Measurements from ENCODE around the gene MYO9A. TPM values are rescaled to one million over a fixed set of nuclear protein-coding genes. Genes with fewer than 3 reads are reported as not detected.
"Not testable (repeated sequence)": the region's sequence is repeated elsewhere in the genome, so short reads cannot be mapped to it uniquely, and the experiment has no call there.

MYO9A gene
- polyA plus RNA-seq, 2 donors: 2.6 to 4.3 TPM

- H3K27me3 ChIP-seq (ENCODE audit: control insufficient read depth in 1 of 2, insufficient read depth in 2 of 2, low read length in 2 of 2): no peaks in the 10 kb centered on the region
- no peaks in the 10 kb centered on the region for H3K36me3 ChIP-seq (ENCODE audit: control insufficient read depth in 2 of 2, insufficient read depth in 2 of 2, low read length in 1 of 2)
- H3K27ac ChIP-seq (ENCODE audit: low read depth in 2 of 2, low read length in 1 of 2): no peak overlapping the region
- no peak overlapping the region for H3K4me3 ChIP-seq (ENCODE audit: low read depth in 1 of 2, low read length in 2 of 2)
- H3K9me3 ChIP-seq (ENCODE audit: control insufficient read depth in 2 of 2, insufficient read depth in 1 of 2, low read depth in 1 of 2, low read length in 1 of 2): no peaks in the 10 kb centered on the region
- 97 to 100% methylated on average over 1 of the region's 1 CpG for WGBS, 2 donors
- H3K4me1 ChIP-seq (ENCODE audit: control insufficient read depth in 2 of 2, insufficient read depth in 2 of 2, low read length in 1 of 2): no peaks in the 10 kb centered on the region
Measured at GRCh38 chr15:71883447-71883846, 234.5 kb downstream of the MYO9A start.

GRCh38 chr15:71880276-71880675 is 237.7 kb downstream of the MYO9A start:
- Histone ChIP-seq H3K4me3 (ENCODE audit: low read depth in 1 of 2, low read length in 2 of 2) (no peak overlapping the region), H3K27me3 (ENCODE audit: control insufficient read depth in 1 of 2, insufficient read depth in 2 of 2, low read length in 2 of 2) (no peaks in the 10 kb centered on the region), H3K9me3 (ENCODE audit: control insufficient read depth in 2 of 2, insufficient read depth in 1 of 2, low read depth in 1 of 2, low read length in 1 of 2) (no peaks in the 10 kb centered on the region), H3K27ac (ENCODE audit: low read depth in 2 of 2, low read length in 1 of 2) (no peak overlapping the region), H3K36me3 (ENCODE audit: control insufficient read depth in 2 of 2, insufficient read depth in 2 of 2, low read length in 1 of 2) (no peaks in the 10 kb centered on the region), H3K4me1 (ENCODE audit: control insufficient read depth in 2 of 2, insufficient read depth in 2 of 2, low read length in 1 of 2) (no peaks in the 10 kb centered on the region)
- 85 to 86% methylated on average over 6 of the region's 6 CpGs for WGBS, 2 donors

GRCh38 chr15:71874245-71874644 is 243.7 kb downstream of the MYO9A start:
- Histone ChIP-seq H3K4me1 (ENCODE audit: control insufficient read depth in 2 of 2, insufficient read depth in 2 of 2, low read length in 1 of 2) (no peaks in the 10 kb centered on the region), H3K4me3 (ENCODE audit: low read depth in 1 of 2, low read length in 2 of 2) (no peak overlapping the region), H3K9me3 (ENCODE audit: control insufficient read depth in 2 of 2, insufficient read depth in 1 of 2, low read depth in 1 of 2, low read length in 1 of 2) (no peaks in the 10 kb centered on the region), H3K27ac (ENCODE audit: low read depth in 2 of 2, low read length in 1 of 2) (no peak overlapping the region), H3K36me3 (ENCODE audit: control insufficient read depth in 2 of 2, insufficient read depth in 2 of 2, low read length in 1 of 2) (no peaks in the 10 kb centered on the region), H3K27me3 (ENCODE audit: control insufficient read depth in 1 of 2, insufficient read depth in 2 of 2, low read length in 2 of 2) (no peaks in the 10 kb centered on the region)
- 92 to 95% methylated on average over 3 of the region's 3 CpGs for WGBS, 2 donors

- not testable (repeated sequence) for H3K27ac ChIP-seq (ENCODE audit: low read depth in 2 of 2, low read length in 1 of 2); H3K9me3 ChIP-seq (ENCODE audit: control insufficient read depth in 2 of 2, insufficient read depth in 1 of 2, low read depth in 1 of 2, low read length in 1 of 2); H3K4me1 ChIP-seq (ENCODE audit: control insufficient read depth in 2 of 2, insufficient read depth in 2 of 2, low read length in 1 of 2); H3K36me3 ChIP-seq (ENCODE audit: control insufficient read depth in 2 of 2, insufficient read depth in 2 of 2, low read length in 1 of 2); H3K27me3 ChIP-seq (ENCODE audit: control insufficient read depth in 1 of 2, insufficient read depth in 2 of 2, low read length in 2 of 2); H3K4me3 ChIP-seq (ENCODE audit: low read depth in 1 of 2, low read length in 2 of 2)
- 94 to 95% methylated on average over 4 of the region's 4 CpGs for WGBS, 2 donors
Measured at GRCh38 chr15:71858232-71858631, 259.7 kb downstream of the MYO9A start.

- H3K36me3 ChIP-seq (ENCODE audit: control insufficient read depth in 2 of 2, insufficient read depth in 2 of 2, low read length in 1 of 2): peaks cover 3 to 5% of the 10 kb centered on the region in 2 donors
- no peaks in the 10 kb centered on the region for H3K27me3 ChIP-seq (ENCODE audit: control insufficient read depth in 1 of 2, insufficient read depth in 2 of 2, low read length in 2 of 2)
- H3K4me1 ChIP-seq (ENCODE audit: control insufficient read depth in 2 of 2, insufficient read depth in 2 of 2, low read length in 1 of 2): no peaks in the 10 kb centered on the region
- H3K9me3 ChIP-seq (ENCODE audit: control insufficient read depth in 2 of 2, insufficient read depth in 1 of 2, low read depth in 1 of 2, low read length in 1 of 2): no peaks in the 10 kb centered on the region
- no peak overlapping the region for H3K27ac ChIP-seq (ENCODE audit: low read depth in 2 of 2, low read length in 1 of 2)
- 90 to 92% methylated on average over 1 of the region's 1 CpG for WGBS, 2 donors
- no peak overlapping the region for H3K4me3 ChIP-seq (ENCODE audit: low read depth in 1 of 2, low read length in 2 of 2)
Measured at GRCh38 chr15:71853543-71853942, 264.4 kb downstream of the MYO9A start.

- Histone ChIP-seq H3K4me3 (ENCODE audit: low read depth in 1 of 2, low read length in 2 of 2) (no peak overlapping the region), H3K4me1 (ENCODE audit: control insufficient read depth in 2 of 2, insufficient read depth in 2 of 2, low read length in 1 of 2) (no peaks in the 10 kb centered on the region), H3K36me3 (ENCODE audit: control insufficient read depth in 2 of 2, insufficient read depth in 2 of 2, low read length in 1 of 2) (peaks cover 4 to 6% of the 10 kb centered on the region in 2 donors), H3K27me3 (ENCODE audit: control insufficient read depth in 1 of 2, insufficient read depth in 2 of 2, low read length in 2 of 2) (no peaks in the 10 kb centered on the region), H3K9me3 (ENCODE audit: control insufficient read depth in 2 of 2, insufficient read depth in 1 of 2, low read depth in 1 of 2, low read length in 1 of 2) (no peaks in the 10 kb centered on the region), H3K27ac (ENCODE audit: low read depth in 2 of 2, low read length in 1 of 2) (no peak overlapping the region)
- 88 to 90% methylated on average over 2 of the region's 2 CpGs for WGBS, 2 donors
Measured at GRCh38 chr15:71844916-71845315, 273.0 kb downstream of the MYO9A start.

GRCh38 chr15:71841563-71841962 is 276.4 kb downstream of the MYO9A start:
- Histone ChIP-seq H3K27ac (ENCODE audit: low read depth in 2 of 2, low read length in 1 of 2) (no peak overlapping the region), H3K9me3 (ENCODE audit: control insufficient read depth in 2 of 2, insufficient read depth in 1 of 2, low read depth in 1 of 2, low read length in 1 of 2) (no peaks in the 10 kb centered on the region), H3K27me3 (ENCODE audit: control insufficient read depth in 1 of 2, insufficient read depth in 2 of 2, low read length in 2 of 2) (no peaks in the 10 kb centered on the region), H3K4me1 (ENCODE audit: control insufficient read depth in 2 of 2, insufficient read depth in 2 of 2, low read length in 1 of 2) (no peaks in the 10 kb centered on the region), H3K36me3 (ENCODE audit: control insufficient read depth in 2 of 2, insufficient read depth in 2 of 2, low read length in 1 of 2) (peaks cover 0 to 2% of the 10 kb centered on the region in 2 donors), H3K4me3 (ENCODE audit: low read depth in 1 of 2, low read length in 2 of 2) (no peak overlapping the region)
- 93 to 96% methylated on average over 3 of the region's 3 CpGs for WGBS, 2 donors

- no peaks in the 10 kb centered on the region for H3K9me3 ChIP-seq (ENCODE audit: control insufficient read depth in 2 of 2, insufficient read depth in 1 of 2, low read depth in 1 of 2, low read length in 1 of 2)
- H3K4me1 ChIP-seq (ENCODE audit: control insufficient read depth in 2 of 2, insufficient read depth in 2 of 2, low read length in 1 of 2): no peaks in the 10 kb centered on the region
- H3K36me3 ChIP-seq (ENCODE audit: control insufficient read depth in 2 of 2, insufficient read depth in 2 of 2, low read length in 1 of 2): peaks cover 11 to 12% of the 10 kb centered on the region in 2 donors
- no peak overlapping the region for H3K4me3 ChIP-seq (ENCODE audit: low read depth in 1 of 2, low read length in 2 of 2)
- 86 to 90% methylated on average over 2 of the region's 2 CpGs for WGBS, 2 donors
- no peaks in the 10 kb centered on the region for H3K27me3 ChIP-seq (ENCODE audit: control insufficient read depth in 1 of 2, insufficient read depth in 2 of 2, low read length in 2 of 2)
- H3K27ac ChIP-seq (ENCODE audit: low read depth in 2 of 2, low read length in 1 of 2): no peak overlapping the region
Measured at GRCh38 chr15:71830981-71831380, 287.0 kb downstream of the MYO9A start.

GRCh38 chr15:71826196-71826595 is 291.8 kb downstream of the MYO9A start:
- 90 to 94% methylated on average over 5 of the region's 5 CpGs for WGBS, 2 donors
- Histone ChIP-seq H3K36me3 (ENCODE audit: control insufficient read depth in 2 of 2, insufficient read depth in 2 of 2, low read length in 1 of 2) (peaks cover 11 to 15% of the 10 kb centered on the region in 2 donors), H3K9me3 (ENCODE audit: control insufficient read depth in 2 of 2, insufficient read depth in 1 of 2, low read depth in 1 of 2, low read length in 1 of 2) (peaks cover 0 to 3% of the 10 kb centered on the region in 2 donors), H3K27me3 (ENCODE audit: control insufficient read depth in 1 of 2, insufficient read depth in 2 of 2, low read length in 2 of 2) (no peaks in the 10 kb centered on the region), H3K4me3 (ENCODE audit: low read depth in 1 of 2, low read length in 2 of 2) (no peak overlapping the region), H3K27ac (ENCODE audit: low read depth in 2 of 2, low read length in 1 of 2) (no peak overlapping the region), H3K4me1 (ENCODE audit: control insufficient read depth in 2 of 2, insufficient read depth in 2 of 2, low read length in 1 of 2) (no peaks in the 10 kb centered on the region)

GRCh38 chr15:71825021-71825730 is 292.8 kb downstream of the MYO9A start:
- Histone ChIP-seq H3K27ac (ENCODE audit: low read depth in 2 of 2, low read length in 1 of 2) (no peak overlapping the region), H3K27me3 (ENCODE audit: control insufficient read depth in 1 of 2, insufficient read depth in 2 of 2, low read length in 2 of 2) (no peaks in the 10 kb centered on the region), H3K4me1 (ENCODE audit: control insufficient read depth in 2 of 2, insufficient read depth in 2 of 2, low read length in 1 of 2) (no peaks in the 10 kb centered on the region), H3K4me3 (ENCODE audit: low read depth in 1 of 2, low read length in 2 of 2) (no peak overlapping the region), H3K9me3 (ENCODE audit: control insufficient read depth in 2 of 2, insufficient read depth in 1 of 2, low read depth in 1 of 2, low read length in 1 of 2) (peaks cover 0 to 3% of the 10 kb centered on the region in 2 donors), H3K36me3 (ENCODE audit: control insufficient read depth in 2 of 2, insufficient read depth in 2 of 2, low read length in 1 of 2) (peaks cover 11 to 15% of the 10 kb centered on the region in 2 donors)
- WGBS, 2 donors: 86 to 95% methylated on average over 4 of the region's 4 CpGs

All from esophagus (tissue), 2 donors.